Measurements from ENCODE around the gene KDM6B. TPM values are rescaled to one million over a fixed set of nuclear protein-coding genes. Genes with fewer than 3 reads are reported as not detected.

Gene KDM6B
- total RNA-seq, 2 donors from 2014 or later, result 7.5 to 20.1 TPM

DNA sequence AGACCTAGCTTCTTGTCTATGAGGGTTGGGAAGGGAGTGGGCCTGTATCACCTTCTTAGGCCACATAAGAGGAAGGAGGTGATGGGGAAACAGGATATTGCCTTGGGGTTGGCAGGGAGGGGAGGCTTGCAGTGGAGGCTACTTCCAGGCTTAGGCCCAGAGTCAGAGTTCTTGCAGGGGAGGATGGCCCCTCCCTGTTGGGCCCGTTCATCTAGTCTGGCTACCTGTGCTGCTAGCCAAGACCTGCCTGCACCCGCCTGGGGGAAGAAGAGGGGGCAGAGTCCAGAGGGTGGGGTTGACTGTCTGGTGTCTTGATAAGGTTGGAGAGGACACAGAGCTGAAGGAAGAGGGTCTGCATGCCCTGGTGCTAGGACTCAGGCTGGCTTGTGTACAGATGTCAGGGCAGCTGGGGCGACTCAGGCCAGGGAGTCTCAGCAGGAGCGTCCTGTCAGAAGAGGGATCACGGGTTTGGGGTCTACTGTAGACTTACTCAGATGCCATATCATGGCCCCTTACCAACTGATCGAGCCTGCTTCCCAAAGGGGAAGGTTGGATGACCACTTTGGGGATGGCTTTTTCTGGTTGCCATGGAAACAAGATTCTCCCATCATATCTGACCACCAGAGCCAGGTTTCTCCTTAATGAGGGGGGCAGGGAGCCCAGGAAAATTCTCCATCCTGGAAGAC lies 5.3 kb downstream of the KDM6B start:
- H3K4me3 ChIP-seq, result no peak overlapping the region
- H3K9me3 ChIP-seq, result no peaks in the 10 kb centered on the region
- intact Hi-C loops (cut with DNase I), result no loop called here
- no peak for TF ChIP-seq POLR2A (IDR thresholded peaks at IDR 0.05)
- TF ChIP-seq, protein P1, sequence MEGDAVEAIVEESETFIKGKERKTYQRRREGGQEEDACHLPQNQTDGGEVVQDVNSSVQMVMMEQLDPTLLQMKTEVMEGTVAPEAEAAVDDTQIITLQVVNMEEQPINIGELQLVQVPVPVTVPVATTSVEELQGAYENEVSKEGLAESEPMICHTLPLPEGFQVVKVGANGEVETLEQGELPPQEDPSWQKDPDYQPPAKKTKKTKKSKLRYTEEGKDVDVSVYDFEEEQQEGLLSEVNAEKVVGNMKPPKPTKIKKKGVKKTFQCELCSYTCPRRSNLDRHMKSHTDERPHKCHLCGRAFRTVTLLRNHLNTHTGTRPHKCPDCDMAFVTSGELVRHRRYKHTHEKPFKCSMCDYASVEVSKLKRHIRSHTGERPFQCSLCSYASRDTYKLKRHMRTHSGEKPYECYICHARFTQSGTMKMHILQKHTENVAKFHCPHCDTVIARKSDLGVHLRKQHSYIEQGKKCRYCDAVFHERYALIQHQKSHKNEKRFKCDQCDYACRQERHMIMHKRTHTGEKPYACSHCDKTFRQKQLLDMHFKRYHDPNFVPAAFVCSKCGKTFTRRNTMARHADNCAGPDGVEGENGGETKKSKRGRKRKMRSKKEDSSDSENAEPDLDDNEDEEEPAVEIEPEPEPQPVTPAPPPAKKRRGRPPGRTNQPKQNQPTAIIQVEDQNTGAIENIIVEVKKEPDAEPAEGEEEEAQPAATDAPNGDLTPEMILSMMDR (IDR thresholded peaks at IDR 0.05), result no peak
- no peak for ATAC-seq
- DNase-seq, result no peak
- 58 to 62% methylated on average over 6 of the region's 6 CpGs for WGBS, 2 donors
- H3K27me3 ChIP-seq, result no peaks in the 10 kb centered on the region
- H3K36me3 ChIP-seq (replicated peaks in 1 of 2; ENCODE audit: insufficient read depth in 1 of 2, low read depth in 2 of 2), result no peaks in the 10 kb centered on the region
- peak overlapping the region in 3 of 4 donors; percentile 99 to 100 (median 100) for H3K27ac ChIP-seq
- H3K4me1 ChIP-seq, result peaks cover 51% of the 10 kb centered on the region

DNA sequence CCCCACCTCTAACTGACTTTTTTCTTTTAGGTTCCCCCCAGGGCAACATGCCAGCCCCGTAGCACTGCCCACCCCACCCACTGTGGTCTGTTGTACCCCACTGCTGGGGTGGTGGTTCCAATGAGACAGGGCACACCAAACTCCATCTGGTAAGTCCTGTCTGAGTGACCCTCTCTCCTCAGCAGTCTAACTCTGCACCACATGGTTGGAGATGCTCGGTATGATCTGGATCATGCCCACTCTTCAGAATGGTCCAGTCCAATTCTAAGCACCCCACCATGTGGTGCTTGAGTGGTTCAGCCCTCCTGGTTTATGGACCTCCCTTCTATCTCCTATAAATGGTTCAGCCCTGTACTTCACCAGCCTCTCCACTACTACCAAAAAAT lies 5.9 kb downstream of the KDM6B start:
- peak overlapping the region in 3 of 4 donors; percentile 99 to 100 (median 100) for H3K27ac ChIP-seq
- intact Hi-C loops (cut with DNase I), result no loop called here

DNA sequence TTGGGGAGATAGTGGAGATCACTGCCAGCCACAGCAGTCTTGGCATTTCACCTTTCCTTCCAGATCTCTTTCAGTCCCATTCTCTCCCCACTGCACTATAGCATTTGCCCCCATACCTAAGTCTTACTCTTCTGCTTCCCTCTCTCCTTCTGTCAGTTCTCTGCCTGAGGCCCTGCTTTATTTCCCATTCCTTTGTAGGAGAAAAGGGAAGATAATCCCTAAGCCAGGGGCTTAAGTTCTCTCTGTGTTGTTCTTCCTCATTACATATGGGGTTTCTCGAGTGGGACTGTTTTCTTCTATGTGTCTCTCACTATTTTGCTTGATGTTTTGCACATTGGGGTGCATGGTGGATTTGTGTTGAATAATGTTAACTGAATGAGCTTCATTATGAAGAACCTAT lies 6.4 kb downstream of the KDM6B start:
- no peaks in the 10 kb centered on the region for H3K36me3 ChIP-seq (replicated peaks in 1 of 2; ENCODE audit: insufficient read depth in 1 of 2, low read depth in 2 of 2)
- no peak for ATAC-seq
- peaks cover 58% of the 10 kb centered on the region for H3K4me1 ChIP-seq
- DNase-seq, result no peak
- TF ChIP-seq POLR2A (IDR thresholded peaks at IDR 0.05), result no peak
- TF ChIP-seq, protein P1 (IDR thresholded peaks at IDR 0.05), result no peak
- H3K4me3 ChIP-seq, result no peak overlapping the region
- peak overlapping the region in 3 of 4 donors; percentile 98 to 100 (median 99) for H3K27ac ChIP-seq
- H3K9me3 ChIP-seq, result no peaks in the 10 kb centered on the region
- intact Hi-C loops (cut with DNase I), result no loop called here
- WGBS, 2 donors, result 25 to 50% methylated on average over 1 of the region's 1 CpG
- no peaks in the 10 kb centered on the region for H3K27me3 ChIP-seq

More for the DNA sequence above, 5.9 kb downstream of the KDM6B start:
- no peak for ATAC-seq
- Histone ChIP-seq H3K4me3 (no peak overlapping the region), H3K9me3 (no peaks in the 10 kb centered on the region), H3K36me3 (replicated peaks in 1 of 2; ENCODE audit: insufficient read depth in 1 of 2, low read depth in 2 of 2) (no peaks in the 10 kb centered on the region), H3K4me1 (peaks cover 53% of the 10 kb centered on the region), H3K27me3 (no peaks in the 10 kb centered on the region)
- no peak for DNase-seq
- WGBS, 2 donors, result 52 to 62% methylated on average over 2 of the region's 2 CpGs
- no peak for TF ChIP-seq POLR2A (IDR thresholded peaks at IDR 0.05)
- TF ChIP-seq, protein P1 (IDR thresholded peaks at IDR 0.05), result no peak

DNA sequence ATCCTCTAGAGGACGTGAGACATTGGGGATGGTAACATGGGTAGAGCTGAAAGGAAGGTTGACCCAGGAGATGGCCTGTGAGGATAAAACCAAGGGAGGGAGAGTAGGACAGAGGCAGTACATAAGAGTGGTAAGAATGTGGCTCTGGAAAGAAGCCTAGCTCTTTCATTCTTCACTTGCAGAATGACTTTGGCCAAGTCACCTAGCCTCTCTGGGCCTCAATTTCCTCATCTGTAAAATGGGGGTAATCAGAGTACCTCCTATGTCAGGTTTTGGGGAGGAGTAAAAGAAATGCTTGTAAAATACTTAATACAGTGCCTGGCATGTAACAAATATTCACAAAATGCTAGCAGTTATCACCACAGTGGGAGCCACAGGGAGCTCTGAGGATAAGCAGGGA lies 6.9 kb downstream of the KDM6B start:
- ATAC-seq, result no peak
- intact Hi-C loops (cut with DNase I), result no loop called here
- Histone ChIP-seq H3K9me3 (no peaks in the 10 kb centered on the region), H3K27me3 (no peaks in the 10 kb centered on the region), H3K36me3 (replicated peaks in 1 of 2; ENCODE audit: insufficient read depth in 1 of 2, low read depth in 2 of 2) (peaks cover 0 to 1% of the 10 kb centered on the region in 2 donors), H3K27ac (peak overlapping the region; percentile 95 to 100 (median 98)), H3K4me3 (no peak overlapping the region), H3K4me1 (peaks cover 62% of the 10 kb centered on the region)
- no peak for DNase-seq
- WGBS, 2 donors, result 44 to 67% methylated on average over 1 of the region's 1 CpG
- TF ChIP-seq POLR2A (IDR thresholded peaks at IDR 0.05), result no peak

DNA sequence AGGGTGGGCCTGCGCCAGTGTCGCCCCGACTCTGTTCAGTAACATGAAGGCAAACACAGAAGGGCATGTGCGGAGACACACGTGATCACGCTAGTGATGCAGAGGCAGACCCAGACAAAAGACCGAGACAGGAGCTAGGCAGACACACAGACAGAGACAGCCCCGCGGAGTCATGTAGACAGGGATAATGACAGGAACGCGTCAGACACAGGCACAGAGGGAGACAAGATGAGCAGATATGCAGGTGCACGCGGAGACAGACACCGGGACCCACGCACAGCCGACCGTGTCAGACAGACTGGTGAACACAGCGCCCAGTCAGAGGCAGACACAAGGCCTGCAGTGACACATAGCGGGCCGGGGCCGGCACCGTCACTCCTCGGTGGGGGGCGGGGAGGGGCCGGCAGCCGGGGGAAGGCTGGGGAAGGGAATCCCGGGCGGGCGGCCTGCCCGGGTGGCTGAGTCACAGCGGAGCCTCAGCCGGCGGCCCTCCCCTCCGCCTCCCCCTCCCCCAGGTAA lies 7.4 kb downstream of the KDM6B start:
- DNase-seq, result peak; percentile 90 to 93 (median 92)
- H3K36me3 ChIP-seq (replicated peaks in 1 of 2; ENCODE audit: insufficient read depth in 1 of 2, low read depth in 2 of 2), result peaks cover 0 to 5% of the 10 kb centered on the region in 2 donors
- intact Hi-C loops (cut with DNase I), result no loop called here
- no peaks in the 10 kb centered on the region for H3K27me3 ChIP-seq
- 2 to 4% methylated on average over 22 to 34 of the region's 34 CpGs for WGBS, 2 donors
- peaks cover 62% of the 10 kb centered on the region for H3K4me1 ChIP-seq
- H3K27ac ChIP-seq, result peak overlapping the region; percentile 95 to 100 (median 98)
- no peaks in the 10 kb centered on the region for H3K9me3 ChIP-seq
- peak; percentile 48 for ATAC-seq
- TF ChIP-seq, protein P1 (IDR thresholded peaks at IDR 0.05), result peak in 3 of 7 experiments; percentile 1 to 27 (median 23)
- peak; percentile 17 to 79 (median 72) for TF ChIP-seq POLR2A (IDR thresholded peaks at IDR 0.05)
- peak overlapping the region; percentile 46 to 88 for H3K4me3 ChIP-seq
